ENCODE measurements around the gene SEC23A. TPM values are rescaled to one million over a fixed set of nuclear protein-coding genes. Genes with fewer than 3 reads are reported as not detected.
"Not testable (repeated sequence)": the region's sequence is repeated elsewhere in the genome, so short reads cannot be mapped to it uniquely, and the experiment has no call there.

The SEC23A gene
- total RNA-seq, 1 experiment from 2014 or later, result 82.4 TPM

DNA sequence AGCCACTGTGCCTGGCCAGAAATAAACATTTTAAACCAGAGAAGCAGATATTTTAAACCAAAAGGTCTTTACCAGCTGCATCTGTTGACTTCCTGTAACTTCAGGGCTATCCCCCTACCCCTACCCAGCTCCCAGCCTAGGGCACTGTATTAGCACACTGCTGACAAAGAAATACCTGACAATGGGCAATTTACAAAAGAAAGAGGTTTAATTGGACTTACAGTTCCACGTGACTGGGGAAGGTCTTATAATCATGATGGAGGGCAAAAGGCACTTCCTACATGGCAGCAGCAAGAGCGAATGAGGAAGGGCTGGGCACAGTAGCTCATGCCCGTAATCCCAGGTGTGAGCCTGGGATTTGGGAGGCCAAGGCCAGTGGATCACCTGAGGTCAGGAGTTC, 37.1 kb upstream of the SEC23A start:
- H3K27ac Mint-ChIP-seq (ENCODE audit: low read depth, unreplicated experiment), result no peak overlapping the region
- H3K4me3 Mint-ChIP-seq (ENCODE audit: unreplicated experiment), result no peak overlapping the region
- no peaks in the 10 kb centered on the region for H3K4me1 Mint-ChIP-seq (ENCODE audit: insufficient read depth, unreplicated experiment)
- ChIA-PET CTCF (interaction anchor here (0.6 to 1.4 kb wide), 4 partner anchors 12 to 159 kb away, joined by 3 to 5 read pairs (median 4); partner anchors contain the start of gene GEMIN2), POLR2A (no interaction called here)
- DNase-seq (ENCODE audit: unreplicated experiment), result no peak
- H3K27me3 Mint-ChIP-seq (ENCODE audit: insufficient read depth, unreplicated experiment), result no peaks in the 10 kb centered on the region
- H3K36me3 Mint-ChIP-seq (ENCODE audit: insufficient read depth, unreplicated experiment), result peaks cover 52% of the 10 kb centered on the region
- no peaks in the 10 kb centered on the region for H3K9me3 Mint-ChIP-seq (ENCODE audit: unreplicated experiment)
- BruUV-seq (replicated peaks), result no TSS peak
- TF ChIP-seq, protein P1, sequence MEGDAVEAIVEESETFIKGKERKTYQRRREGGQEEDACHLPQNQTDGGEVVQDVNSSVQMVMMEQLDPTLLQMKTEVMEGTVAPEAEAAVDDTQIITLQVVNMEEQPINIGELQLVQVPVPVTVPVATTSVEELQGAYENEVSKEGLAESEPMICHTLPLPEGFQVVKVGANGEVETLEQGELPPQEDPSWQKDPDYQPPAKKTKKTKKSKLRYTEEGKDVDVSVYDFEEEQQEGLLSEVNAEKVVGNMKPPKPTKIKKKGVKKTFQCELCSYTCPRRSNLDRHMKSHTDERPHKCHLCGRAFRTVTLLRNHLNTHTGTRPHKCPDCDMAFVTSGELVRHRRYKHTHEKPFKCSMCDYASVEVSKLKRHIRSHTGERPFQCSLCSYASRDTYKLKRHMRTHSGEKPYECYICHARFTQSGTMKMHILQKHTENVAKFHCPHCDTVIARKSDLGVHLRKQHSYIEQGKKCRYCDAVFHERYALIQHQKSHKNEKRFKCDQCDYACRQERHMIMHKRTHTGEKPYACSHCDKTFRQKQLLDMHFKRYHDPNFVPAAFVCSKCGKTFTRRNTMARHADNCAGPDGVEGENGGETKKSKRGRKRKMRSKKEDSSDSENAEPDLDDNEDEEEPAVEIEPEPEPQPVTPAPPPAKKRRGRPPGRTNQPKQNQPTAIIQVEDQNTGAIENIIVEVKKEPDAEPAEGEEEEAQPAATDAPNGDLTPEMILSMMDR (IDR thresholded peaks at IDR 0.05; ENCODE audit: unreplicated experiment), result no peak
- intact Hi-C loops (cut with micrococcal nuclease), result no loop called here

DNA sequence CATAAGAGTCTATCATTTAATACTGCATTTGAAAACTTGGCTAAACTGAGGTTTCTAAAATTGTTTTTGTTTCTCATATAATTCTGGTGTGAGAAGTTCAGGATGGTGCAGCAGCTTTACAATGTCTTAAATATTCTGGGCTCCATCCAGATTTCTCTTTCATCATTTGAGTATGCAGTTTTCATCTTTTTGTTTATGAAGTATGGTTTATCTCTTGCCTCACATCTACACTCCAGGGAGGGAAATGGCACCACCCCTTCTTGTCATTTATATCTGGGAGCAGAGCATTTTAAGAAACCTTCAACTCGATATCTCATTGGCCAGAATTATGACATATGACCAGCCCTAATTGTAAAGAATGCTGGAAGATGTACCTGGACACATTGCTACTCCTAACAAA, 35.4 kb upstream of the SEC23A start:
- Mint-ChIP-seq H3K27me3 (ENCODE audit: insufficient read depth, unreplicated experiment) (no peaks in the 10 kb centered on the region), H3K4me1 (ENCODE audit: insufficient read depth, unreplicated experiment) (no peaks in the 10 kb centered on the region), H3K4me3 (ENCODE audit: unreplicated experiment) (no peak overlapping the region), H3K36me3 (ENCODE audit: insufficient read depth, unreplicated experiment) (peaks cover 70% of the 10 kb centered on the region), H3K27ac (ENCODE audit: low read depth, unreplicated experiment) (no peak overlapping the region), H3K9me3 (ENCODE audit: unreplicated experiment) (no peaks in the 10 kb centered on the region)
- POLR2A ChIA-PET, result no interaction called here
- no peak for DNase-seq (ENCODE audit: unreplicated experiment)
- CTCF ChIA-PET, result interaction anchor here (1.2 kb wide), 1 partner anchor 15 kb away, joined by 3 read pairs; no protein-coding TSS in a partner anchor
- TF ChIP-seq, protein P1 (IDR thresholded peaks at IDR 0.05; ENCODE audit: unreplicated experiment), result no peak
- intact Hi-C loops (cut with micrococcal nuclease), result no loop called here
- no TSS peak for BruUV-seq (replicated peaks)

DNA sequence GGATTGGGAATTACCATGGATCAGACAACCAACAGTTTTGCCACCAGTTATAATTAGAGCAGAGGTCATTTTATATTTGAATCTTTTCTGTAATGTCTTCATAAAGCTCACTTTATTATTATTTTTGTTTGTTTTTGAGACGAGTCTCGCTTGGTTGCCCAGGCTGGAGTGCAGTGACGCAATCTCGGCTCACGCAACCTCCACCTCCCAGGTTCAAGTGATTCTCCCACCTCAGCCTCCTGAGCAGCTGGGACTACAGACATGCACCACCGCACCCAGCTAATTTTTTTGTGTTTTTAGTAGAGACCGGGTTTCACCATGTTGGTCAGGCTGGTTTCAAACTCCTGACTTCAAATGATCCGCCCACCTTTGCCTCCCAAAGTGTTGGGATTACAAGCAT, 34.8 kb upstream of the SEC23A start:
- H3K36me3 Mint-ChIP-seq (ENCODE audit: insufficient read depth, unreplicated experiment), result peaks cover 76% of the 10 kb centered on the region
- H3K27ac Mint-ChIP-seq (ENCODE audit: low read depth, unreplicated experiment); H3K4me3 Mint-ChIP-seq (ENCODE audit: unreplicated experiment); H3K27me3 Mint-ChIP-seq (ENCODE audit: insufficient read depth, unreplicated experiment); intact Hi-C loops (cut with micrococcal nuclease); H3K4me1 Mint-ChIP-seq (ENCODE audit: insufficient read depth, unreplicated experiment); H3K9me3 Mint-ChIP-seq (ENCODE audit: unreplicated experiment); DNase-seq (ENCODE audit: unreplicated experiment); POLR2A ChIA-PET; BruUV-seq (replicated peaks): not testable (repeated sequence)
- CTCF ChIA-PET, result interaction anchor here (0.6 to 1.2 kb wide), 2 partner anchors 14 to 117 kb away, joined by 3 read pairs; no protein-coding TSS in a partner anchor

DNA sequence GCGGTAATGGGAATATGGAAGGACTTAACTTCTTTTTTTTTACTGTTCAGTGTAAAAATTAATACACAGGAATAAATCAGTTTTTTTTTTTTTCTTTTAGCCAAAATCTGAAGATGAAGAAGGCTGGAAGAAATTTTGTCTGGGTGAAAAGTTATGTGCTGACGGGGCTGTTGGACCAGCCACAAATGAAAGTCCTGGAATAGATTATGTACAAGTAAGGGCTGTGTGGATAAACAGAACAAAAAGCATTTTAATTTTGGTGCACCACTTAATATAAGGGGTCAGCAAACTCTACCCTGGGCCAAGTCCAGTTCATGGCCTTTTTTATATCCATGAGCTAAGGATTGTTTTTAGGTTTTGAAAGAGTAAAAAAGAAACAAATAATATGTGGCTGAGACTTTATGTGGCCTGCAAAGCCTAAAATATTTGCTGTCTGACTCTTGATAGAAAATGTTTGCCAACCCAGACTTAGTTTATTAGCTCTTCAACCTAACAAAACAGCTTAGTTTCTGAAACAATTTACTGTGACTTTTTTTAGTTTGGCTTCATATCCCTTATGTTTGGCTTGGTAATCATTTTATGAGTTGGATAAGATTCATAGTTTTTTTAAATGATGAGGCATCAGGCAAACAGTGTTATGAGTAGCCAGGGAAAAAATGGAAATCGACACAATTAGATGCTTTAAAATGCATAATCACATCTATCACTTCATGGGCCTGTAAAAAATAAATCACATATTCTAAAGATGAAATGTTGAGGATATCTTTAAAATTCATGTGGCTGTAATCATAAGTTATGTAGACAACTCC, 19.5 kb upstream of the SEC23A start:
- no peak overlapping the region for H3K27ac Mint-ChIP-seq (ENCODE audit: low read depth, unreplicated experiment)
- peaks cover 76% of the 10 kb centered on the region for H3K36me3 Mint-ChIP-seq (ENCODE audit: insufficient read depth, unreplicated experiment)
- TF ChIP-seq, protein P1 (IDR thresholded peaks at IDR 0.05; ENCODE audit: unreplicated experiment), result no peak
- BruUV-seq (replicated peaks), result no TSS peak
- H3K9me3 Mint-ChIP-seq (ENCODE audit: unreplicated experiment), result no peaks in the 10 kb centered on the region
- no peaks in the 10 kb centered on the region for H3K4me1 Mint-ChIP-seq (ENCODE audit: insufficient read depth, unreplicated experiment)
- no peak for DNase-seq (ENCODE audit: unreplicated experiment)
- POLR2A ChIA-PET, result interaction anchor here (0.7 to 1.2 kb wide), 2 partner anchors 14 to 966 kb away, joined by 3 to 4 read pairs; no protein-coding TSS in a partner anchor
- H3K4me3 Mint-ChIP-seq (ENCODE audit: unreplicated experiment), result no peak overlapping the region
- CTCF ChIA-PET, result no interaction called here
- intact Hi-C loops (cut with micrococcal nuclease), result no loop called here
- no peaks in the 10 kb centered on the region for H3K27me3 Mint-ChIP-seq (ENCODE audit: insufficient read depth, unreplicated experiment)
